ENCODE measurements around the gene ADCY5.

The ADCY5 gene

GRCh38 chr3:123349201-123349535 lies 99.7 kb downstream of the ADCY5 start:
- peak in 1 of 10 donors; percentile 49 for DNase-seq
- intact Hi-C loops (cut with DNase I) = no loop called here

- intact Hi-C loops (cut with DNase I) = no loop called here
- DNase-seq = peak in 1 of 10 donors; percentile 52
Observed at GRCh38 chr3:123348471-123349200, 100.3 kb downstream of the ADCY5 start.

- DNase-seq = peak in 1 of 10 donors; percentile 45
- intact Hi-C loops (cut with DNase I) = loop anchor here (1.0 kb wide), 1 partner anchor 103 kb away; no protein-coding TSS in a partner anchor
Observed at GRCh38 chr3:123347691-123348264, 101.1 kb downstream of the ADCY5 start.

- peak in 2 of 10 donors; percentile 75 to 77 for DNase-seq
- intact Hi-C loops (cut with DNase I) = loop anchor here (1.0 kb wide), 1 partner anchor 103 kb away; no protein-coding TSS in a partner anchor
Observed at GRCh38 chr3:123347205-123347604, 101.7 kb downstream of the ADCY5 start.

- intact Hi-C loops (cut with DNase I) = no loop called here
Observed at GRCh38 chr3:123346021-123346420, 102.9 kb downstream of the ADCY5 start.

GRCh38 chr3:123344907-123345594 lies 103.8 kb downstream of the ADCY5 start:
- peak in 2 of 10 donors; percentile 66 to 75 for DNase-seq
- intact Hi-C loops (cut with DNase I) = no loop called here

More at GRCh38 chr3:123346021-123346420, 102.9 kb downstream of the ADCY5 start:
- peak in 2 of 10 donors; percentile 44 to 56 for DNase-seq

- intact Hi-C loops (cut with DNase I) = no loop called here
Observed at GRCh38 chr3:123344175-123344906, 104.5 kb downstream of the ADCY5 start.

GRCh38 chr3:123343296-123344174 lies 105.4 kb downstream of the ADCY5 start:
- DNase-seq = peak in 3 of 10 donors; percentile 29 to 81 (median 71)
- intact Hi-C loops (cut with DNase I) = no loop called here

More at GRCh38 chr3:123344175-123344906, 104.5 kb downstream of the ADCY5 start:
- DNase-seq = no peak

GRCh38 chr3:123342631-123343080 lies 106.2 kb downstream of the ADCY5 start:
- intact Hi-C loops (cut with DNase I) = no loop called here
- DNase-seq = peak in 3 of 10 donors; percentile 31 to 54 (median 40)

GRCh38 chr3:123341871-123342630 lies 106.8 kb downstream of the ADCY5 start:
- intact Hi-C loops (cut with DNase I) = no loop called here
- peak in 3 of 10 donors; percentile 50 to 66 (median 66) for DNase-seq

GRCh38 chr3:123340336-123340735 lies 108.6 kb downstream of the ADCY5 start:
- no peak for DNase-seq
- intact Hi-C loops (cut with DNase I) = no loop called here

GRCh38 chr3:123339302-123339701 lies 109.6 kb downstream of the ADCY5 start:
- DNase-seq = peak in 3 of 10 donors; percentile 30 to 49 (median 30)

GRCh38 chr3:123338620-123339061 lies 110.2 kb downstream of the ADCY5 start:
- intact Hi-C loops (cut with DNase I) = no loop called here
- peak in 1 of 10 donors; percentile 35 for DNase-seq

More at GRCh38 chr3:123339302-123339701, 109.6 kb downstream of the ADCY5 start:
- intact Hi-C loops (cut with DNase I) = no loop called here

- intact Hi-C loops (cut with DNase I) = no loop called here
- DNase-seq = peak in 3 of 10 donors; percentile 22 to 53 (median 42)
Observed at GRCh38 chr3:123337948-123338619, 110.8 kb downstream of the ADCY5 start.

- peak in 3 of 10 donors; percentile 9 to 32 (median 23) for DNase-seq
- intact Hi-C loops (cut with DNase I) = no loop called here
Observed at GRCh38 chr3:123337226-123337625, 111.7 kb downstream of the ADCY5 start.

- intact Hi-C loops (cut with DNase I) = no loop called here
- DNase-seq = peak in 3 of 10 donors; percentile 16 to 62 (median 45)
Observed at GRCh38 chr3:123336441-123336851, 112.4 kb downstream of the ADCY5 start.

GRCh38 chr3:123336001-123336400 lies 112.9 kb downstream of the ADCY5 start:
- DNase-seq = peak in 2 of 10 donors; percentile 9 to 14
- intact Hi-C loops (cut with DNase I) = no loop called here
